Stromal cell of bone marrow (primary cell): ENCODE results near the gene FBXW7.

Experiments used
- DNase-seq: peaks from one replicate; pipeline ENCODE4 v3.0.0-alpha.2; 2012; ENCODE audit warnings: low read depth

The FBXW7 gene

DNA sequence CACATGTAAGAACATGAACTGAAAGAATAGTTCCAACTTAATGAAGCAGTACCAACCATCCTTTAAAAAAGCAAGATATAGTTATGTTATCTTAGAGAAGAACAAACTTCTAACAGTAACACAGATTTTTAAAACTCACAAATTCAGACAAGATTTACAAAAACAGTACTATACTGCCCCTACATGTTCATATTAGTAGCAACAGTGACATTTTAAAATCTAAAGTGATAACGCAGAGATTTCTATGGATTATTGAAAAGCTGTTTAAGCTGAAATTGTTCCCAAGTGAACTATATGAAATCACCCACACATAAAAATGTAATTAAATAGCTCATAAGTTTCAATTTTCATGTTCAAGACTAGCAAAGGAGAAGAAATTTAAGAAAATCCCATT lies 166.0 kb downstream of the FBXW7 start:
- DNase-seq: no peak

DNA sequence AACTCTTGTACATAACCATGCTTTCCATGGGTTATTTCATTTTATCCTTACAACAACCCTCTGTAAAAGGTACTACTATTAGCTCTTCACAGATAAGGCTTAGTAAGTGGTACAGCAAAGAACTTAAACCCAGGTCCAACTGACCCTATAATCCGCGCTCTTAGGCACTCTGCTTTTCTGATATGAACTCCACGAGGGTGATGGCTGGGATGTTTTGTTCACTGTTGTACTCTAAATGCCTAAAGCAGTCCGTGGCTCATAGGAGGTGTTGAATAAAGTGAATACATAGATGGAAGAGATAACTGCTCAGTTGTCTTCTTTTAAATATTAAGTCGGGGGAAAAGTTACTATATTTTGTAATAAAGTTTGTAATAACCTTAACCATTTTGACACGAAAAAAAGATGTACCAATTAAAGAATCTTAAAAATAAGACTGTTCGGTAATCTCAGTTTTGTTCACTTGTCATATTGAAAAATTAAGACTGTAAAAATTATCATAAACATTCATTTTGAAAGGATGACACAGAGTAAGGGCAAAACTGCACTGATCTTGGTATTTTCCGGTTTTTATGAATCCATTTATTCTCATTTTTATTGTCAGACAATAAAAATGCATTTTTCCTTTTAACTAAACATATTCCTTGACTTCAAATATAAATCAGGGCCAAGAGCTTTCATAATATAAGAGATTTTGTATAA lies 166.5 kb downstream of the FBXW7 start:
- DNase-seq: no peak

DNA sequence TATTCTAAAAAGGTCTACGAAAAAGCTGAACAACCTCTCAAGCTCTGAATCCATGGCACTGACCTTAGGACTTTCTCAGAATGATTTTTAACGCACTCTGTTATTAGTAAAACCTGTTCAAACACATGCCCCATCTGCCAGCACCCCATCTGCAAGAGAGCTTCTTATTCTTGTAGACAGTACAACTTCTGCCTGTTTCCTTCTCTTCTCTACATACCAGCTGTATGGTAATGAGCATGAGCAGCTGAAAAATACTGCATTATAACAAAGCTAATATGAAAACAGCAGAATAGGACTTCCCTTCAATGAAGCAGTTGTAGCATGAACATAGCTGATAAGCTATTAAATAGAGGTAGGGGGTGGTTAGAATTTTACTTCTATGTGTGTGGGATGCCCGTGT lies 167.9 kb downstream of the FBXW7 start:
- no peak for DNase-seq

DNA sequence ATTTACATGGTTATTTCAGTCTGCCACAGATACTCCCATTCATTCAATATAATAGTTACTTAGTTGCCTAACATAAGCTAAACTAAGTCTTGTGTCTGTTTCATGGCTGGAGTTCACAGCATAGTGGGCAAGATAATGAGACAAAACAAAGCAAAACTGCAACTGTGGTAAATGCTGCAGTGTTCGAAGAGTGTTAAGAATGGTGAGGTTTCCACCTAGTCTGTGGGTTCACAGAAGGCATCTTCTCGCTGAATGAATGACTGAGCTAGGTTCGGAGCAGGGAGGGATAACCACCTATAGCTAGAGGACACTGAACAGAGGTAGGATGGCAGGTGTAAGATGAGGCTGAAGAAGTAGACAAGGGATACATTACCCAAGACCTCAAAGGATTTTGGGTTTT lies 171.0 kb downstream of the FBXW7 start:
- no peak for DNase-seq

DNA sequence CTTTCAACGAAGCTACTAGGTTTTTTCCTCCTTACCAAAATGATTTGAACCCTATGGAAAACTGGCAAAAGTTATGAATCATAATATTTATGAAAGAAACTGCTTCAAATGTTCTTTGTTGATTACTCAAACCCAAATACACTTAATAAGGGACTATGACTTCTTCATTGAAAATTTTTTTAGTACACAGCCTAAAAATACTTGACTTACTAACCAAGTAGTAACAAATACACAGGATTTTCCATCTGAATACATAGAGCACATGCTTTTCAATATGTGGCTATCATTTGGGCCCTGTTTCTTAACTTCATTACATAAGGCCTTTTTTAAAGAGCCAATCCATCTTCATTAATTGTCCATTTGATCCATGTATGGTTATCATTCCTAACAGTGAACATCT lies 171.5 kb downstream of the FBXW7 start:
- no peak for DNase-seq

DNA sequence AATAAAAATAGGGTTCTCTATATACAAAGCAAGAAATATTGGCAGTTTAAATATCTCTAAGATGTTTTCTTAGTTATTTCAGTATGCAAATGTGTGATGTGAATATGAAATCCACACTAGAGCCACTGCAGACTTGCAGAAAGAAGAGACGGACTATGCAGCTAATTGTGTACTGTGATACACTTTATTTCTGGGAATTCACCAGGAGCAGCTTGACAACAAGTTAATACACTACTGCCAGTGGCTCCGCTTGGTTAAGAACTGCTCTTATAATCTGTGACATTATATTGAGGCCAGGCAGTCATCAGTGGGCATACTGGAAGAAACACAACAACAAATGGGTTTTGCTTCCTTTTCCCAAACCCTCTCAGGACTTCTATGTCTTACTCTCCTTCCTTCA lies 172.0 kb downstream of the FBXW7 start:
- no peak for DNase-seq

DNA sequence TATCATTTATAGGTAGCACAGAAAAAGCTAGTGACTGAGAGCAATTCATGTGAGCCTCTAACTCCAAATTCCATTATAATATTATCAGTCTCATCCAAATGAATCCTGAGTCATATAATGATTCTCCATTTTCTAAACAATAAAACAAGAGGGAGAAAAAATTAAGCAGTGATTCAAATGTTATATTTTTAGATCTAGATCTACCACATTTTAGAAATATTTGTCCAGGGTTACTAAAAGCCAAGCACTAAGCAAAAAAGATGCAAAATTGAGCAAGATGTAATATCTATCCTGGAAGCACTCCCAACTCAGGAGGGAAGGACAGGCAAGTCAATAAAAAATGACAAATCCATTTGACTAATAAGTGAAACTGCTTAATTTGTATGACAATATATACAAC lies 172.8 kb downstream of the FBXW7 start:
- no peak for DNase-seq

DNA sequence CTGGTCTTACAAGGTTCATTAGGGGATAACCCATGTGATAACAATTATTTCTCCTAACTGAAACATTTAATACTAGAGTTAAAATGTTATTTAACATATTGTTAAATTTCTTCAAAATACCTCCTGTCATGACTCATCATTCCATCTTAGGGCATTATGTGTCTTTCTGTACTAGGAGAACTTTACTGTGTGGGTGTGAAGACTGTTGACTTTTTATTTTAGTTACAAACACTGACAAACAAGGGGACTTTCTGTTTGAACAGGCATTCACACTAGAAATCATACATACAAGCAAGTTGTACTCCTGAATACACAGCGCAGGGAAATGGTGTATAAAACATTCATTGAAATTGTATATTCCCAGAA lies 175.9 kb downstream of the FBXW7 start:
- DNase-seq: no peak

DNA sequence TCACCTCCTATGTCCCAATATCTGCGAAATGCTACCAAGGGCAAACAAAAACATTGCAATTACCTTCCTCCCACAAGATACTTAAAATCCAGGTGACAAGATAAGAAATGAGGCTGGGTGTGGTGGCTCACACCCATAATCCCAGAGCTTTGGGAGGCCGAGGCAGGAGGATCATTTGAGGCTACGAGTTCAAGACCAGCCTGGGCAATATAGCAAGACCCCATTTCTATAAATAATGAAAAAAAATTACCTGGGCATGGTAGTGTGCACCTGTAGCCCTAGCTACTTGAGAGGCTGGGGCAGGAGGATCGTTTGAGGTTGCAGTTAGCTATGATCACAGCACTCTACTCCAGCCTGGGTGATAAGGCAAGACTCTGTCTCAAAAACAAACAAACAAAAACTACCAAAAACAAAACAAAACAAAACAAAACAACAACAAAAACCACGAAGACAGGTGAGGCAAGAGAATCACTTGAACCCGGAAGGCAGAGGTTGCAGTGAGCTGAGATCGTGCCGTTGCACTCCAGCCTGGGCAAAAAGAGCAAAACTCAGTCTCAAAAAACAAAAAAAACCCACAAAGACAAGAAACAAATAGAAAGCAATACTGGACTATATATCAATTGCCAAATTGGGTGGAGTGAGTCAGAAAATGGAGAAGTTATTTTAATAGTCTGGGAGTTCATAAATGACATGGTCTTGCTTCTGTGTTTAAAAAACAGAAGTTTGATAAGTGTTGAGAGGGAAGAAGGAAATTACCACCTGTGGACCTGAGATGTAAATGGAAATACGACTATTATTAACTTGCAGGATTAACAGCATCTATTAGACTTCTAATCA lies 176.5 kb downstream of the FBXW7 start:
- no peak for DNase-seq

DNA sequence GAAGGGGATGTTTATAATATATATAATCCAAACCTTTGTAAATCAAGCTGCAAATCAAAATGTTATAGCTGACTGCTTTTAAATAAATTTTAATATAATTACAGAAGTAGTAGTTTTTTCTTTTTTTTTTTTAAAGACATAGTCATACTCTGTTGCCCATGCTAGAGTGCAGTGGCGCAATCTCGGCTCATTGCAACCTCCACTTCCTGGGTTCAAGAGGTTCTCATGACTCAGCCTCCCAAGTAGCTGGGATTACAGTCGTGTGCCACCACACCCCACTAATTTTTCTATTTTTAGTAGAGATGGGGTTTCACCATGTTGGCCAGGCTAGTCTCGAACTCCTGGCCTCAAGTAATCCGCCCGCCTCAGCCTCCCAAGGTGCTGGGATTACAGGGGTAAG lies 178.7 kb downstream of the FBXW7 start:
- DNase-seq: no peak

DNA sequence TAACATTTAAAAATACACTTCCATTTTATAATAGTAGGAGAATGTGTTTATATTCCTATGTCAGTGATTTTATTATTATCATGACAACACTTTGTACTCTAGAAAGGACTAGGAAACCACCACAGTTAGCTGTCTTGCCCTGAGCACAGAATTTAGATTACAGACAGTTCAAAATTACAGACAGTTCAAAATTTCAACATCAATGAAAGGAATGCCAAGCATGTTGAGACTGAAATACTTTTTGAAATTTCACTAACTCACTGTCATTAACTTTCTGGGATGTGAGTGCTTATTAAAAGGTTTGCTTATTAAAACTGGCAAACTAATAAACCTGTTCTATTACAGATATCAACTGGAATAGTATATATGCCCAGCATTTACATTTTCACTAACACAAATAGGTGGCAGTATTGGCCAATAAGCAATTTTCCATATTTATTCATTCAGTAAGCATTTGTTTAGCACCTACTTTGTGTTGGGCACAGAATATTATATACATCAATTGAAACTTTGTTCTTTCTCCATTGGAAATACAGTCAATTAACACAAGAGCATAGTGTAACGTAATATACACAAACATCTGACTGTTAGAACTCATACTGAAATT lies 179.4 kb downstream of the FBXW7 start:
- no peak for DNase-seq

DNA sequence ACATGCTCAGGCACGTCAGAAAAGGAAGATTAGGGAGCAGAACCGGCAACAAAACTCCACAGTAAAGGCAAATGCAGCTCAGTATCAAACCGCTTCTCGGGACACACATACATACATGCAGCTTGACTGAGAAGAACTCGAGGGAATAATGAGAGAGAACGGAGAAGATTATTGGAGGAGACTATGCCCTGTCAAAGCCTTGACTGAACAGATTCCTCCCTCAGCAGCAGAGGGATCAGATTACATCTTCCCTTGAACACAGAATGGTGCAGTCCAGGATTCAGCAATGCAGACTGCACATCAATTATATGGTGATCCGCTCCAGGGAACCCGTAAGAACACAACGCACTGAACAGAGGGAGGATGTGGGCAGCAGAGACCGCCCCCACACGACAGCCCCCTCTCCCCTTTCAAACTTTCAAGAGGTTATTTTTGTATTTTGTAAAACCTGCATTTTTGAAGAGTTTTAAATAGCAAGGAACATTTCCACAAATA lies 183.2 kb downstream of the FBXW7 start:
- peak; percentile 96 for DNase-seq

DNA sequence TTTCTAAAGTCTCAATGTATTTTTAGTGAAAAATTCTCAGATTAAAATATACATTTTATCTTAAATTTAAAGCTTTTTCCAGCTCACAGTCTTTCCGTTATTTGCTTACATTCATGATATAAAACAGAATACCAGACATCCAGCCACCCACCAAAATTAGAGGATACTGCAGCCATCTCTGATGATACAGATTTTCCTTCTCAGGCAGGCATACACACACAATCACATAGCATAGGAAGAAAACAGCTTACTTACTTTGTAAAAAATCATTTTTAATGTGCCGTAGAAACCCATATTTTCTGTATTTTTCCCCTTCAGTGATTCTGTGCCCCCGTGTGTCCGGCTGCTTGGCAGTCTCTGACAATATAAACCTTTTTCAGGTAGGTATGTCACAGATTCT lies 183.7 kb downstream of the FBXW7 start:
- DNase-seq: no peak

DNA sequence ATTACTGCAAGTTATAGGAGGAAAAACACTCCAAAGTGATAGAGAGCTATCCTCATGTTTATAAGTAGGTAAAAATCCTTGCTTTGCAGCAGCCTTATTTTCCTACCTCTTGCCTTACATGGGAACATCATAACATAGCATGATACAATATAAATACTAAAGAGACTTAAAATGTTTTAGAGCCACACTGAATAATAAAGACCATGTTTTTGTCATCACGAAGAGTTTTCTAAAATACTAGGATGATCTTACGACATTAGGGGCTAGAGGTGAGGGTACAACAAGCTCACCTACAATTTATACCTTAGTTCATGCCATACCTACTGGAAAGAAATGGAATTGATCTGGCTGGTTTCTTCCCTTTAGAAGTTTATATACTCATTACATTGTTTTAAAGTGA lies 184.8 kb downstream of the FBXW7 start:
- DNase-seq: no peak

DNA sequence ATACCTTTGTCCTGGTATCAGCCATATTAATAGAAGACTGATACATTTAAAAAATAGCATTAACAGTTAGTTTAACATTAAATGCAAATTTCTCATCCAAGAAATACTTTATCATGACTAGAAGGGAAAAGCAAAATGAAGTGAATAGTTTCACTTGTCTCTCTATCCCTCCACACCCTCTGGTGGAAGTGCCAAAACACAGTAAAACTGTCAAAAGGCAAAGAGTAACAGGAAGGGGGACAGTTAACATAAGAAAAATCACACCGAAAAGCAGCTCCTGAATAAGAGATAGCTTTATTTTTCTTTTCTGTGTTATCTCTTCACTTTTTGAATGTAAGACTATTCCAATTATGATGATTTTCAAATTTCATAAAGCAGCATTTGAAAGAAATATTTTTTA lies 187.2 kb downstream of the FBXW7 start:
- no peak for DNase-seq

DNA sequence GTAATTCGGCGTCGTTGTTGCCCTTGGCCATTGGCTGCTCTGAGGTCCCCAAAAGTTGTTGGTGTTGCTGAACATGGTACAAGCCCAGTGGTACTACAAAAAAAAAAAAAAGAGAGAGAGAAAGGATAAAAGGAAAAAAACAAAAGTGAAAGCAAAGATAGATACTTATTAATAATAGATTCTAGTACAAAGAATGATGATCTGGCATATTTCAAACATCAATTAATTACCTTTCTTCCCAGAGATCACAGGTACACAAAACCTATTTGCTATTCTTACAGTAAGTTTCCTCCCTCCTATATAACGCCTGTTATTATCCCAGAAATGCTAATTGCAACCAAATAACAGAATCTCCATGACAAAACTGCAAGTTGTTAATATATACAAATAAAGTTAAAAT lies 188.9 kb downstream of the FBXW7 start:
- no peak for DNase-seq

DNA sequence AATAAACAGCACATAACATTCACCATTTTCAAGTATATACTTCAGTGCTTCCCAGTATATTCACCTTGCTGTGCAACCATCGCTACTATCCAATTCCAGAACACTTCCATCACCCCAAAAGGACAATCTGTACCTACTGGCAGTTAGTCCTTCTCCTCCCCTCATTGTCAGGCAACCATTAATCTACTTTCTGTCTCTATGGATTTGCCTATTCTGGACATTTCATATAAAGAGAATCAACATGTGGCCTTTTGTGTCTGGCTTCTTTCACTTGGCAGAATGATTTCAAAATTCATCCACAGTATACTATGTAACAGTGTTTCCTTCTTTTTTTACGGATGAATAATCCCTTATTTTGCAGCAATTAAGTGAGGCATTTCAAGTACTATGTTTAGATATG lies 189.4 kb downstream of the FBXW7 start:
- DNase-seq: no peak

DNA sequence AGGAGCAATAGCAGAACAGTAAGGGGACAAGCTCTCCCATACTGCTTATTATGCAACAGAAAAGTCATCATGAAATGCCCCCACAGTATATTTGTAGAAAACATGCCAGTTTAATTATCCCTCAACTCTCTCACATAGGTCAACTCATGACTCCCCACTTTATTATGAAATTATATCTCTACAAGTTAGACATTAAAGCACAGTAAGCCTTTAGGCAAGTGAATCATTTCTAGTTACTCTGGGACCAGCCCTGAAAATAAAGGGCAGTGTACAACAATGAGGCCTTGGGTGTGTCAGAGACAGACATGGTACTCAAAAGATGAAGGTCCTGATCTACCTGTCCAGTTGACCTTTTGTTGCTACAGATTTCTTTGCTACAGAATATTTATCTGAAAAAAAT lies 191.9 kb downstream of the FBXW7 start:
- DNase-seq: no peak

DNA sequence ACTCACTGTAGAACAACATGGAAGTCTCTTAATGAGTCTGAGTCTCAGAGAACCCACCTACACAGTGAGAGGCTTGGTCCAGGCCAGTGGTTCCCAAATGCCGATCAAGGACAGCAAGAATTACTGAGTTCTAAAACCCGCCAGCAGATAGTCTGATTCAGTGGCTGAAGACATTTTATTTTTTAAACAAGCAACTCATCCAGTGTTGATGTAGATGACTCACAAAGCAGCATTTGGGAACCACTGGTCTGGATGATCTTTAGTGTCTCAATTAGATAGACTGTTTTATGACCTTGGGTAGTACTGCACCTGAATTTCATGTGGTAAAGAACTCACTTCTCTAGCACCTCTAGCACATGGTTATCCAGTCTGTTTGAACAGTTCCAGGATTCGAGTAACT lies 193.6 kb downstream of the FBXW7 start:
- peak; percentile 54 for DNase-seq

DNA sequence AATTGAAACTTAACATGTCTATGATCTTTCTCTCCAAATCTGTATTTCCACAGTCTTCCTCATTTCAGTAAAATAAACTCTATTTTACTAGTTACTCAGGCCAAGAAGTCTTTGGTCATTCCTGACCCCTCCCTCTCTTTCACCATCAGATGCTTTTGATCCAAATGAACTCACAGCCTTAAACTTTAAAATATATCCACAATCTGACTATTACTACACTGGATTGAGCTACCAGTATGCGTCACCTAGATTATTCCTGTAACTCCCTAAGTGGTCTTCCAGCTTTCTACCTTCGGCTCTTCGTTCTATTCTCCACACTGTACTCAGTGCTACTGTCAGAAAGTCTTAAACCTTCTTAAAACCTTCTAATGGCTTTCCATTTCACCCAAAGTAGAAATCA lies 195.1 kb downstream of the FBXW7 start:
- DNase-seq: peak; percentile 21

DNA sequence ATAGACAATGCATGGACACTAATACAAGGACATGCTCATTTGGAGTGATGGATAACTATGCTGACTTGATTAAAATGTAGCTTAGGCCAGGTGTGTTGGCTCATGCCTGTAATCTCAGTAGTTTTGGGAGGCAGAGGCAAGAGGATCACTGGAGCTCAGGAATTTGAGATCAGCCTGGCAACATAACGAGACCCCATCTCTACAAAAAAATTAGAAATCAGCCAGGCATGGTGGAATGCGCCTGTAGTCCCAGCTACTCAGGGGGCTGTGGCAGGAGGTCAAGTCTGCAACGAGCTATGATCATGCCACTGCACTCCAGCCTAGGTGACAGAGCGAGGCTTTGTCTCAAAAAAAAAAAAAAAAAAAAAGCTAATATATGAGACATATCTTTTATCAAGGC lies 196.3 kb downstream of the FBXW7 start:
- no peak for DNase-seq

DNA sequence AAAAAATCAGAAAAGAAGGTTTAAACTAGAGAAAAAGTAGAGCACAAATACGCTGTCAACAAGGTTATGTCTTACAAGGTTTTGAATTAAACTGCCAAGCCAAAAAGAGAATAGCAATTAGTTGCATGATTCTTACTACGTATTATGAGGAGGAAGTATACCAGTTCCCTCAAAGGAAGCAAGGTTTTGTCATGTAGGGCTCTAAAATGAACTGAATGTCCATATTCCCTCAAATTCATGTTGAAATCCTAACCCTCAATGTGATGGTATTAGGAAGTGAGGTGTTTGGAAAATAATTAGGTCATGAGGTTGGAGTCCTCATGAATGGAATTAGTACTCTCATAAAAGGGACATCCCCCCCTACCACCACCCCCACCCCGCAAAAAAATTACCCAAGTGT lies 201.0 kb downstream of the FBXW7 start:
- DNase-seq: no peak

DNA sequence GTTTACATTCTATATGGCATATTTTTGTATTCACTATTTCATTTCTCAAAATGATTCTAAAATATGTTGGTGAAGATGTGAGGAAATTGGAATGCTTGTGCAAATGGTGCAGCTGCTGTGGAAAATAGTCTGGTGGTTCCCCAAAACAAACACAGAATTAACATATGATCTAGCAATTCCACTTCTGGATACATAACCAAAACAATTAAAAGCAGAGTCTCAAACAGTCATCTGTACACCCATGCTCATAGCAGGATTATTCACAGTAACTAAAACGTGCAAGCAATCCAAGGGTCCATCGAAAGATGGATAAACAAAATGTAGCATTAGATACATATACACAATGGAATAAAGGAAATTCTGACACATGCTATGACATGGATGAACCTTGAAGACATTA lies 204.8 kb downstream of the FBXW7 start:
- no peak for DNase-seq
